ENCODE data around the gene TTC28. TPM values are rescaled to one million over a fixed set of nuclear protein-coding genes. Genes with fewer than 3 reads are reported as not detected.

Gene TTC28
- total and polyA plus RNA-seq, 2 donors (not counting 3 experiments of a cell fraction or from before 2014, with no cell fraction given), result 16.5 to 51.1 TPM

DNA sequence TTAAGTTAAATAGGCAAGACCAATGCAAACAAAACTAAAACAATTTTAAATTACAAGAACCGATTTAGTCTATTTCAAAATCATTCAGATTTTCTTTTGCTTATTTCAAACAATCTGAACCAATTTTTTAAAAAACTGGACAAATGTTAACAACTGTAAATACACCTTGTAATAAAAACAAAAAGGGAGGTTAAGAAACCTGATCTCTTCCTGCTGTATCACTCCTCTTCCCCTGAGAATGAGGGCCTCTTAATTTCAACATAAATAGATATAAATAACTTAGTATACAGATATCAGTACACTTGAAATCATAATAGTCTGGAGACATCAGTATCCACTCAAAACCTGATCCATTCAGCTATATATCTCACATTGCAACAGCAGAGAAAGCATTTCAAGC lies 346.6 kb downstream of the TTC28 start:
- TF ChIP-seq JUN (IDR thresholded peaks at IDR 0.05; ENCODE audit: borderline replicate concordance, insufficient read depth, insufficient read length, low read depth) (no peak), MYC (IDR thresholded peaks at IDR 0.05; ENCODE audit: low read depth, low read length) (no peak), FOS (IDR thresholded peaks at IDR 0.05; ENCODE audit: borderline replicate concordance, insufficient read depth, low read length) (no peak), GATA2 (IDR thresholded peaks at IDR 0.05; ENCODE audit: insufficient read depth, insufficient read length, low read depth, low read length) (no peak), POLR2AphosphoS5 (IDR thresholded peaks at IDR 0.05; ENCODE audit: insufficient read depth, low read depth, low read length) (no peak), EZH2 (IDR thresholded peaks at IDR 0.05; ENCODE audit: borderline replicate concordance, low read depth, low read length, severe bottlenecking) (no peak), POLR2A (IDR thresholded peaks at IDR 0.05; ENCODE audit: low read depth, low read length) (no peak)
- TF ChIP-seq, protein P1, sequence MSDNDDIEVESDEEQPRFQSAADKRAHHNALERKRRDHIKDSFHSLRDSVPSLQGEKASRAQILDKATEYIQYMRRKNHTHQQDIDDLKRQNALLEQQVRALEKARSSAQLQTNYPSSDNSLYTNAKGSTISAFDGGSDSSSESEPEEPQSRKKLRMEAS (IDR thresholded peaks at IDR 0.05; ENCODE audit: insufficient read depth, insufficient read length), result no peak
- TF ChIP-seq, protein P2, sequence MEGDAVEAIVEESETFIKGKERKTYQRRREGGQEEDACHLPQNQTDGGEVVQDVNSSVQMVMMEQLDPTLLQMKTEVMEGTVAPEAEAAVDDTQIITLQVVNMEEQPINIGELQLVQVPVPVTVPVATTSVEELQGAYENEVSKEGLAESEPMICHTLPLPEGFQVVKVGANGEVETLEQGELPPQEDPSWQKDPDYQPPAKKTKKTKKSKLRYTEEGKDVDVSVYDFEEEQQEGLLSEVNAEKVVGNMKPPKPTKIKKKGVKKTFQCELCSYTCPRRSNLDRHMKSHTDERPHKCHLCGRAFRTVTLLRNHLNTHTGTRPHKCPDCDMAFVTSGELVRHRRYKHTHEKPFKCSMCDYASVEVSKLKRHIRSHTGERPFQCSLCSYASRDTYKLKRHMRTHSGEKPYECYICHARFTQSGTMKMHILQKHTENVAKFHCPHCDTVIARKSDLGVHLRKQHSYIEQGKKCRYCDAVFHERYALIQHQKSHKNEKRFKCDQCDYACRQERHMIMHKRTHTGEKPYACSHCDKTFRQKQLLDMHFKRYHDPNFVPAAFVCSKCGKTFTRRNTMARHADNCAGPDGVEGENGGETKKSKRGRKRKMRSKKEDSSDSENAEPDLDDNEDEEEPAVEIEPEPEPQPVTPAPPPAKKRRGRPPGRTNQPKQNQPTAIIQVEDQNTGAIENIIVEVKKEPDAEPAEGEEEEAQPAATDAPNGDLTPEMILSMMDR (IDR thresholded peaks at IDR 0.05; ENCODE audit: extremely low read depth in 1 of 2, insufficient read depth in 1 of 2, low read depth in 1 of 2, low read length in 2 of 2), result no peak
- ChIA-PET CTCF (interaction anchor here (1.2 to 1.4 kb wide), 4 partner anchors 8 to 313 kb away, joined by 3 to 4 read pairs (median 4); no protein-coding TSS in a partner anchor), POLR2A (no interaction called here)
- DNase-seq (ENCODE audit: low read depth, low spot score) (no peak), FAIRE-seq (no peak)
- Histone ChIP-seq H3K4me2 (ENCODE audit: insufficient read depth, low read length) (no peak overlapping the region), H3K9me3 (replicated peaks; ENCODE audit: control insufficient read depth, insufficient read depth, low read length) (no peaks in the 10 kb centered on the region), H3K4me3 (replicated peaks in 1 of 3; ENCODE audit: insufficient read depth in 1 of 3, low read depth in 1 of 3, low read length in 3 of 3) (no peak overlapping the region), H3K9ac (replicated peaks; ENCODE audit: extremely low read depth, insufficient read depth, low read length) (no peak overlapping the region), H2AFZ (ENCODE audit: low read depth, low read length) (no peak overlapping the region), H3K27me3 (ENCODE audit: control insufficient read depth in 2 of 2, insufficient read depth in 2 of 2, low read length in 2 of 2) (no peaks in the 10 kb centered on the region), H3K9me1 (replicated peaks; ENCODE audit: control insufficient read depth, extremely low read depth, insufficient read depth, low read length) (no peaks in the 10 kb centered on the region), H3K36me3 (ENCODE audit: control insufficient read depth in 2 of 2, extremely low read depth in 1 of 2, insufficient read depth in 2 of 2, low read length in 2 of 2) (no peaks in the 10 kb centered on the region), H4K20me1 (replicated peaks; ENCODE audit: control insufficient read depth, extremely low read depth, insufficient read depth, low read length) (peaks cover 4% of the 10 kb centered on the region), H3K4me1 (ENCODE audit: control insufficient read depth, extremely low read depth, insufficient read depth, low read length) (no peaks in the 10 kb centered on the region), H3K79me2 (ENCODE audit: control insufficient read depth, insufficient read depth, low read length) (no peaks in the 10 kb centered on the region), H3K27ac (ENCODE audit: insufficient read depth, low read depth, low read length) (no peak overlapping the region)
- intact Hi-C loops (cut with micrococcal nuclease), result no loop called here
- BruUV-seq (replicated peaks), result no TSS peak
- dilution Hi-C loops (cut with MboI; ENCODE audit: extremely low pct_ligation_motif_present, low sequenced_read_pairs), result no loop called here

Data from endothelial cell of umbilical vein (primary cell).